ENCODE results near the gene SIK3.

- TF ChIP-seq EZH2 (IDR thresholded peaks at IDR 0.05; ENCODE audit: low read depth, unreplicated experiment) (no peak), CREB1 (CRISPR knock-in tag; IDR thresholded peaks at IDR 0.05; ENCODE audit: low read depth) (no peak), ZNF331 (CRISPR knock-in tag; IDR thresholded peaks at IDR 0.05; ENCODE audit: low read depth) (no peak), REST (IDR thresholded peaks at IDR 0.05; ENCODE audit: unreplicated experiment) (no peak), JUNB (IDR thresholded peaks at IDR 0.05; ENCODE audit: unreplicated experiment) (no peak)
- TF ChIP-seq, protein P1, sequence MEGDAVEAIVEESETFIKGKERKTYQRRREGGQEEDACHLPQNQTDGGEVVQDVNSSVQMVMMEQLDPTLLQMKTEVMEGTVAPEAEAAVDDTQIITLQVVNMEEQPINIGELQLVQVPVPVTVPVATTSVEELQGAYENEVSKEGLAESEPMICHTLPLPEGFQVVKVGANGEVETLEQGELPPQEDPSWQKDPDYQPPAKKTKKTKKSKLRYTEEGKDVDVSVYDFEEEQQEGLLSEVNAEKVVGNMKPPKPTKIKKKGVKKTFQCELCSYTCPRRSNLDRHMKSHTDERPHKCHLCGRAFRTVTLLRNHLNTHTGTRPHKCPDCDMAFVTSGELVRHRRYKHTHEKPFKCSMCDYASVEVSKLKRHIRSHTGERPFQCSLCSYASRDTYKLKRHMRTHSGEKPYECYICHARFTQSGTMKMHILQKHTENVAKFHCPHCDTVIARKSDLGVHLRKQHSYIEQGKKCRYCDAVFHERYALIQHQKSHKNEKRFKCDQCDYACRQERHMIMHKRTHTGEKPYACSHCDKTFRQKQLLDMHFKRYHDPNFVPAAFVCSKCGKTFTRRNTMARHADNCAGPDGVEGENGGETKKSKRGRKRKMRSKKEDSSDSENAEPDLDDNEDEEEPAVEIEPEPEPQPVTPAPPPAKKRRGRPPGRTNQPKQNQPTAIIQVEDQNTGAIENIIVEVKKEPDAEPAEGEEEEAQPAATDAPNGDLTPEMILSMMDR (conservative IDR thresholded peaks at IDR 0.05; ENCODE audit: low read depth in 2 of 2), result no peak
Observed at GRCh38 chr11:116849060-116849459, 249.2 kb downstream of the SIK3 start.

Data from GM23338 (cell line).